GM23338 (cell line): Measurements from ENCODE around the gene ANKRD2. TPM values are rescaled to one million over a fixed set of nuclear protein-coding genes. Genes with fewer than 3 reads are reported as not detected.
"Not testable (repeated sequence)": the region's sequence is repeated elsewhere in the genome, so short reads cannot be mapped to it uniquely, and the experiment has no call there.

Source experiments
- ATAC-seq: fragments of 200-7000 bp; cut with Tn5 transposase; 3 replicates; pipeline ENCODE4 v1.9.1; 2020
- DNase-seq: peaks from one replicate; pipeline ENCODE4 v3.0.0-alpha.2; 2015; ENCODE audit warnings: low spot score
- H2AFZ ChIP-seq: fragments of 200-600 bp; sonication (generic); 2 replicates; pipeline ENCODE4 v1.8.0; 2016; ENCODE audit warnings: antibody characterized with exemption, mild to moderate bottlenecking, moderate library complexity
- H3F3A ChIP-seq: fragments of 200-600 bp; sonication (generic); replicated peaks from 2 replicates; pipeline ENCODE4 v1.8.0; 2017; ENCODE audit warnings: antibody characterized with exemption, mixed run types, low read depth
- H3K27ac ChIP-seq: fragments of 200-600 bp; sonication (generic); 2 replicates; pipeline ENCODE4 v1.6.1; 2016; ENCODE audit warnings: low read depth
- H3K27me3 ChIP-seq: fragments of 200-600 bp; sonication (generic); 2 replicates; pipeline ENCODE4 v1.8.0; 2016; ENCODE audit warnings: mild to moderate bottlenecking, mixed run types, moderate library complexity; ENCODE audit not compliant: insufficient read depth
- H3K36me3 ChIP-seq: fragments of 200-600 bp; sonication (generic); 2 replicates; pipeline ENCODE4 v1.8.0; 2016; ENCODE audit warnings: mild to moderate bottlenecking; ENCODE audit not compliant: insufficient read depth
- H3K4me1 ChIP-seq: fragments of 200-600 bp; sonication (generic); 2 replicates; pipeline ENCODE4 v1.8.0; 2016; ENCODE audit warnings: mild to moderate bottlenecking, moderate library complexity; ENCODE audit not compliant: insufficient read depth
- H3K4me2 ChIP-seq: fragments of 200-600 bp; sonication (generic); 2 replicates; pipeline ENCODE4 v1.7.1; 2017; ENCODE audit warnings: mixed run types
- H3K4me3 ChIP-seq: fragments of 200-600 bp; sonication (generic); 2 replicates; pipeline ENCODE4 v1.6.1; 2016; ENCODE audit warnings: mixed run types
- H3K79me2 ChIP-seq: fragments of 200-600 bp; sonication (generic); replicated peaks from 2 replicates; pipeline ENCODE4 v1.8.0; 2017; ENCODE audit warnings: mild to moderate bottlenecking; ENCODE audit not compliant: insufficient read depth
- H3K9me2 ChIP-seq: fragments of 200-600 bp; sonication (generic); 2 replicates; pipeline ENCODE4 v1.8.0; 2017; ENCODE audit not compliant: insufficient read depth
- H4K20me1 ChIP-seq: fragments of 200-600 bp; sonication (generic); replicated peaks from 2 replicates; pipeline ENCODE4 v1.8.0; 2017; ENCODE audit warnings: mild to moderate bottlenecking; ENCODE audit not compliant: insufficient read depth
- H3K27ac Mint-ChIP-seq: 2 replicates; pipeline ENCODE4 v1.8.0; 2020; ENCODE audit warnings: inconsistent platforms, mild to moderate bottlenecking, moderate library complexity, mixed read lengths
- H3K27me3 Mint-ChIP-seq: 3 replicates; pipeline ENCODE4 v1.8.0; 2022; ENCODE audit warnings: low read depth, mild to moderate bottlenecking, moderate library complexity, mixed read lengths, inconsistent platforms; ENCODE audit not compliant: insufficient read depth, poor library complexity
- H3K36me3 Mint-ChIP-seq: 3 replicates; pipeline ENCODE4 v1.8.0; 2021; ENCODE audit warnings: low read depth, mild to moderate bottlenecking, inconsistent platforms, moderate library complexity, mixed read lengths
- H3K4me1 Mint-ChIP-seq: 3 replicates; pipeline ENCODE4 v1.8.0; 2020; ENCODE audit warnings: mild to moderate bottlenecking, inconsistent platforms, mixed read lengths
- H3K4me3 Mint-ChIP-seq: 3 replicates; pipeline ENCODE4 v1.8.0; 2021; ENCODE audit warnings: moderate library complexity, mild to moderate bottlenecking, inconsistent platforms, mixed read lengths
- H3K9me3 Mint-ChIP-seq: 3 replicates; pipeline ENCODE4 v1.8.0; 2020; ENCODE audit warnings: moderate library complexity, mild to moderate bottlenecking, inconsistent platforms, mixed read lengths
- CREB1 ChIP-seq: fragments of 250-450 bp; sonication (Bioruptor Pico); IDR thresholded peaks from 2 replicates; pipeline ENCODE4 v1.5.0; 2020; ENCODE audit warnings: low read depth, mild to moderate bottlenecking, moderate library complexity
- EZH2phosphoT487 ChIP-seq: fragments of 200-600 bp; sonication (generic); IDR thresholded peaks from one replicate; pipeline ENCODE4 v1.8.1; 2018; ENCODE audit warnings: antibody characterized with exemption; ENCODE audit not compliant: unreplicated experiment
- NANOG ChIP-seq: IDR thresholded peaks from 2 replicates; pipeline ENCODE4 v1.6.1; 2016; ENCODE audit warnings: antibody characterized with exemption, borderline replicate concordance
- polyA plus RNA-seq: library from polyadenylated mRNA; unstranded; fragments of >200 nt; fragmentation: Nextera tagmentation; extraction: Ambion mirVana; gene quantifications from 2 replicates; pipeline ENCODE4 v1.2.1, GENCODE V29; 2016
- total RNA-seq: library from RNA; depleted of rRNA; stranded (reverse); fragments of >200 nt; shearing (Covaris generic); gene quantifications from 2 replicates; pipeline ENCODE4 v1.2.3, GENCODE V29; 2014
- TF ChIP-seq, protein P1 (sequence below): fragments of 250-450 bp; sonication (Bioruptor Pico); IDR thresholded peaks from 2 replicates; pipeline ENCODE4 v1.5.0; 2020; ENCODE audit warnings: mild to moderate bottlenecking, moderate library complexity
- TF ChIP-seq, protein P2 (sequence below), 2 experiments: fragments of 200-600 bp in 1 of 2; sonication (generic) in 1 of 2; conservative IDR thresholded peaks; 2 replicates each; pipeline versions ENCODE4 v1.5.1 to v1.6.1; 2016 to 2017; ENCODE audit warnings: antibody characterized with exemption in 2 of 2, low read depth in 2 of 2, mild to moderate bottlenecking in 2 of 2, moderate library complexity in 1 of 2

The ANKRD2 gene
- total and polyA plus RNA-seq, 2 experiments from 2014 or later = not detected

DNA sequence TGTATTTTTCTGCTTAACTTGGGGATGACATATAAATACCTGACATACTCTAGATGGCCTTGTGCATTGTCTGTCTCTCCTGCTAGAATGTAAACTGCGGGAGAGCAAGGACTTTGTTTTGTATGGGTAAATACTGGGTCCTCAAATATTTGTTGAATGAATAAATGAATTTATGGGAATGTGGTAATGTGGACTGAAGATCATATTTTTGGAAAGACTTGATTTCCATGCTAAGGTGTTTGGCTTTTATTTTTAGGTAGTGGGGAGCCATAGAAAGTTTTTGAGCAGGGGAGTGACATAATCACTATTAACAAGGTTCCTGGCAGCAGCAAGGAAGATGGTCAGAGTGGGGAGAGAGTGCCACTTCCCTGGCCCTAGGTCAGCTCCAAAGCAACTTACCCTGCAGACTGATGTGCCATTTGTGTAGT is 46.9 kb upstream of the ANKRD2 start:
- no peak overlapping the region for H2AFZ ChIP-seq
- H3K4me3 ChIP-seq = no peak overlapping the region
- H3K36me3 Mint-ChIP-seq = peaks cover 9% of the 10 kb centered on the region
- H4K20me1 ChIP-seq = 0 out of 2 replicates have a peak, but pooled peaks cover 2% of the 10 kb centered on the region
- no peak for ATAC-seq
- H3K4me2 ChIP-seq = no peak overlapping the region
- 0 out of 2 replicates have a peak, but pooled peaks cover 3% of the 10 kb centered on the region for H3F3A ChIP-seq
- no peaks in the 10 kb centered on the region for H3K9me2 ChIP-seq
- no peak overlapping the region for H3K4me3 Mint-ChIP-seq
- no peak overlapping the region for H3K27ac ChIP-seq
- H3K4me1 Mint-ChIP-seq = peaks cover 10% of the 10 kb centered on the region
- H3K27me3 ChIP-seq = no peaks in the 10 kb centered on the region
- H3K27me3 Mint-ChIP-seq = peaks cover 7% of the 10 kb centered on the region
- no peaks in the 10 kb centered on the region for H3K36me3 ChIP-seq
- no peak overlapping the region for H3K27ac Mint-ChIP-seq
- no peak for DNase-seq
- H3K4me1 ChIP-seq = peaks cover 10% of the 10 kb centered on the region
- TF ChIP-seq, protein P1, sequence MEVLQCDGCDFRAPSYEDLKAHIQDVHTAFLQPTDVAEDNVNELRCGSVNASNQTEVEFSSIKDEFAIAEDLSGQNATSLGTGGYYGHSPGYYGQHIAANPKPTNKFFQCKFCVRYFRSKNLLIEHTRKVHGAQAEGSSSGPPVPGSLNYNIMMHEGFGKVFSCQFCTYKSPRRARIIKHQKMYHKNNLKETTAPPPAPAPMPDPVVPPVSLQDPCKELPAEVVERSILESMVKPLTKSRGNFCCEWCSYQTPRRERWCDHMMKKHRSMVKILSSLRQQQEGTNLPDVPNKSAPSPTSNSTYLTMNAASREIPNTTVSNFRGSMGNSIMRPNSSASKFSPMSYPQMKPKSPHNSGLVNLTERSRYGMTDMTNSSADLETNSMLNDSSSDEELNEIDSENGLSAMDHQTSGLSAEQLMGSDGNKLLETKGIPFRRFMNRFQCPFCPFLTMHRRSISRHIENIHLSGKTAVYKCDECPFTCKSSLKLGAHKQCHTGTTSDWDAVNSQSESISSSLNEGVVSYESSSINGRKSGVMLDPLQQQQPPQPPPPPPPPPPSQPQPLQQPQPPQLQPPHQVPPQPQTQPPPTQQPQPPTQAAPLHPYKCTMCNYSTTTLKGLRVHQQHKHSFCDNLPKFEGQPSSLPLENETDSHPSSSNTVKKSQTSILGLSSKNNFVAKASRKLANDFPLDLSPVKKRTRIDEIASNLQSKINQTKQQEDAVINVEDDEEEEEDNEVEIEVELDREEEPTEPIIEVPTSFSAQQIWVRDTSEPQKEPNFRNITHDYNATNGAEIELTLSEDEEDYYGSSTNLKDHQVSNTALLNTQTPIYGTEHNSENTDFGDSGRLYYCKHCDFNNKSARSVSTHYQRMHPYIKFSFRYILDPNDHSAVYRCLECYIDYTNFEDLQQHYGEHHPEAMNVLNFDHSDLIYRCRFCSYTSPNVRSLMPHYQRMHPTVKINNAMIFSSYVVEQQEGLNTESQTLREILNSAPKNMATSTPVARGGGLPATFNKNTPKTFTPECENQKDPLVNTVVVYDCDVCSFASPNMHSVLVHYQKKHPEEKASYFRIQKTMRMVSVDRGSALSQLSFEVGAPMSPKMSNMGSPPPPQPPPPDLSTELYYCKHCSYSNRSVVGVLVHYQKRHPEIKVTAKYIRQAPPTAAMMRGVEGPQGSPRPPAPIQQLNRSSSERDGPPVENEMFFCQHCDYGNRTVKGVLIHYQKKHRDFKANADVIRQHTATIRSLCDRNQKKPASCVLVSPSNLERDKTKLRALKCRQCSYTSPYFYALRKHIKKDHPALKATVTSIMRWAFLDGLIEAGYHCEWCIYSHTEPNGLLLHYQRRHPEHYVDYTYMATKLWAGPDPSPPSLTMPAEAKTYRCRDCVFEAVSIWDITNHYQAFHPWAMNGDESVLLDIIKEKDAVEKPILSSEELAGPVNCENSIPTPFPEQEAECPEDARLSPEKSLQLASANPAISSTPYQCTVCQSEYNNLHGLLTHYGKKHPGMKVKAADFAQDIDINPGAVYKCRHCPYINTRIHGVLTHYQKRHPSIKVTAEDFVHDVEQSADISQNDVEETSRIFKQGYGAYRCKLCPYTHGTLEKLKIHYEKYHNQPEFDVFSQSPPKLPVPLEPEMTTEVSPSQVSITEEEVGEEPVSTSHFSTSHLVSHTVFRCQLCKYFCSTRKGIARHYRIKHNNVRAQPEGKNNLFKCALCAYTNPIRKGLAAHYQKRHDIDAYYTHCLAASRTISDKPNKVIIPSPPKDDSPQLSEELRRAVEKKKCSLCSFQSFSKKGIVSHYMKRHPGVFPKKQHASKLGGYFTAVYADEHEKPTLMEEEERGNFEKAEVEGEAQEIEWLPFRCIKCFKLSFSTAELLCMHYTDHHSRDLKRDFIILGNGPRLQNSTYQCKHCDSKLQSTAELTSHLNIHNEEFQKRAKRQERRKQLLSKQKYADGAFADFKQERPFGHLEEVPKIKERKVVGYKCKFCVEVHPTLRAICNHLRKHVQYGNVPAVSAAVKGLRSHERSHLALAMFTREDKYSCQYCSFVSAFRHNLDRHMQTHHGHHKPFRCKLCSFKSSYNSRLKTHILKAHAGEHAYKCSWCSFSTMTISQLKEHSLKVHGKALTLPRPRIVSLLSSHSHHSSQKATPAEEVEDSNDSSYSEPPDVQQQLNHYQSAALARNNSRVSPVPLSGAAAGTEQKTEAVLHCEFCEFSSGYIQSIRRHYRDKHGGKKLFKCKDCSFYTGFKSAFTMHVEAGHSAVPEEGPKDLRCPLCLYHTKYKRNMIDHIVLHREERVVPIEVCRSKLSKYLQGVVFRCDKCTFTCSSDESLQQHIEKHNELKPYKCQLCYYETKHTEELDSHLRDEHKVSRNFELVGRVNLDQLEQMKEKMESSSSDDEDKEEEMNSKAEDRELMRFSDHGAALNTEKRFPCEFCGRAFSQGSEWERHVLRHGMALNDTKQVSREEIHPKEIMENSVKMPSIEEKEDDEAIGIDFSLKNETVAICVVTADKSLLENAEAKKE = no peak
- TF ChIP-seq, protein P2, sequence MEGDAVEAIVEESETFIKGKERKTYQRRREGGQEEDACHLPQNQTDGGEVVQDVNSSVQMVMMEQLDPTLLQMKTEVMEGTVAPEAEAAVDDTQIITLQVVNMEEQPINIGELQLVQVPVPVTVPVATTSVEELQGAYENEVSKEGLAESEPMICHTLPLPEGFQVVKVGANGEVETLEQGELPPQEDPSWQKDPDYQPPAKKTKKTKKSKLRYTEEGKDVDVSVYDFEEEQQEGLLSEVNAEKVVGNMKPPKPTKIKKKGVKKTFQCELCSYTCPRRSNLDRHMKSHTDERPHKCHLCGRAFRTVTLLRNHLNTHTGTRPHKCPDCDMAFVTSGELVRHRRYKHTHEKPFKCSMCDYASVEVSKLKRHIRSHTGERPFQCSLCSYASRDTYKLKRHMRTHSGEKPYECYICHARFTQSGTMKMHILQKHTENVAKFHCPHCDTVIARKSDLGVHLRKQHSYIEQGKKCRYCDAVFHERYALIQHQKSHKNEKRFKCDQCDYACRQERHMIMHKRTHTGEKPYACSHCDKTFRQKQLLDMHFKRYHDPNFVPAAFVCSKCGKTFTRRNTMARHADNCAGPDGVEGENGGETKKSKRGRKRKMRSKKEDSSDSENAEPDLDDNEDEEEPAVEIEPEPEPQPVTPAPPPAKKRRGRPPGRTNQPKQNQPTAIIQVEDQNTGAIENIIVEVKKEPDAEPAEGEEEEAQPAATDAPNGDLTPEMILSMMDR (conservative IDR thresholded peaks at IDR 0.05; ENCODE audit: low read depth in 2 of 2) = no peak
- TF ChIP-seq NANOG = no peak
- no peak for TF ChIP-seq CREB1 (CRISPR knock-in tag)
- no peak for TF ChIP-seq EZH2phosphoT487
- peaks cover 29% of the 10 kb centered on the region for H3K79me2 ChIP-seq
- peaks cover 26% of the 10 kb centered on the region for H3K9me3 Mint-ChIP-seq

DNA sequence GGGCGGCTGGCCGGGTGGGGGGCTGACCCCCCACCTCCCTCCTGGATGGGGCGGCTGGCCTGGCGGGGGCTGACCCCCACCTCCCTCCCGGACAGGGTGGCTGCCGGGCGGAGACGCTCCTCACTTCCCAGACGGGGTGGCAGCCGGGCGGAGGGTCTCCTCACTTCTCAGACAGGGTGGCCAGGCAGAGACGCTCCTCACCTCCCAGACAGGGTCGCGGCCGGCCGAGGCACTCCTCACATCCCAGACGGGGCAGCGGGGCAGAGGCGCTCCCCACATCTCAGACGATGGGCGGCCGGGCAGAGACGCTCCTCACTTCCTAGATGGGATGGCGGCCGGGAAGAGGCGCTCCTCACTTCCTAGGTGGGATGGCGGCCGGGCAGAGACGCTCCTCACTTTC is 43.7 kb upstream of the ANKRD2 start:
- not testable (repeated sequence) for H3K27ac Mint-ChIP-seq, ATAC-seq, H3K27me3 ChIP-seq, DNase-seq, H3K4me1 ChIP-seq, H3K4me3 ChIP-seq, H3F3A ChIP-seq, H3K4me2 ChIP-seq, H3K4me1 Mint-ChIP-seq, H3K36me3 ChIP-seq, H3K27ac ChIP-seq, H3K9me2 ChIP-seq, H3K36me3 Mint-ChIP-seq, H3K27me3 Mint-ChIP-seq, H4K20me1 ChIP-seq, H3K4me3 Mint-ChIP-seq, H2AFZ ChIP-seq
- peaks cover 11% of the 10 kb centered on the region for H3K79me2 ChIP-seq
- H3K9me3 Mint-ChIP-seq = peaks cover 26% of the 10 kb centered on the region
